HG03060 (cell line): ENCODE results near the gene FOXP4.

Experiments
- ATAC-seq: cut with Tn5 transposase; IDR thresholded peaks from one replicate; pipeline ENCODE4 v1.9.1; 2021; ENCODE audit warnings: low read depth, moderate number of reproducible peaks; ENCODE audit not compliant: unreplicated experiment

The FOXP4 gene, protein sequence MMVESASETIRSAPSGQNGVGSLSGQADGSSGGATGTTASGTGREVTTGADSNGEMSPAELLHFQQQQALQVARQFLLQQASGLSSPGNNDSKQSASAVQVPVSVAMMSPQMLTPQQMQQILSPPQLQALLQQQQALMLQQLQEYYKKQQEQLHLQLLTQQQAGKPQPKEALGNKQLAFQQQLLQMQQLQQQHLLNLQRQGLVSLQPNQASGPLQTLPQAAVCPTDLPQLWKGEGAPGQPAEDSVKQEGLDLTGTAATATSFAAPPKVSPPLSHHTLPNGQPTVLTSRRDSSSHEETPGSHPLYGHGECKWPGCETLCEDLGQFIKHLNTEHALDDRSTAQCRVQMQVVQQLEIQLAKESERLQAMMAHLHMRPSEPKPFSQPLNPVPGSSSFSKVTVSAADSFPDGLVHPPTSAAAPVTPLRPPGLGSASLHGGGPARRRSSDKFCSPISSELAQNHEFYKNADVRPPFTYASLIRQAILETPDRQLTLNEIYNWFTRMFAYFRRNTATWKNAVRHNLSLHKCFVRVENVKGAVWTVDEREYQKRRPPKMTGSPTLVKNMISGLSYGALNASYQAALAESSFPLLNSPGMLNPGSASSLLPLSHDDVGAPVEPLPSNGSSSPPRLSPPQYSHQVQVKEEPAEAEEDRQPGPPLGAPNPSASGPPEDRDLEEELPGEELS

DNA sequence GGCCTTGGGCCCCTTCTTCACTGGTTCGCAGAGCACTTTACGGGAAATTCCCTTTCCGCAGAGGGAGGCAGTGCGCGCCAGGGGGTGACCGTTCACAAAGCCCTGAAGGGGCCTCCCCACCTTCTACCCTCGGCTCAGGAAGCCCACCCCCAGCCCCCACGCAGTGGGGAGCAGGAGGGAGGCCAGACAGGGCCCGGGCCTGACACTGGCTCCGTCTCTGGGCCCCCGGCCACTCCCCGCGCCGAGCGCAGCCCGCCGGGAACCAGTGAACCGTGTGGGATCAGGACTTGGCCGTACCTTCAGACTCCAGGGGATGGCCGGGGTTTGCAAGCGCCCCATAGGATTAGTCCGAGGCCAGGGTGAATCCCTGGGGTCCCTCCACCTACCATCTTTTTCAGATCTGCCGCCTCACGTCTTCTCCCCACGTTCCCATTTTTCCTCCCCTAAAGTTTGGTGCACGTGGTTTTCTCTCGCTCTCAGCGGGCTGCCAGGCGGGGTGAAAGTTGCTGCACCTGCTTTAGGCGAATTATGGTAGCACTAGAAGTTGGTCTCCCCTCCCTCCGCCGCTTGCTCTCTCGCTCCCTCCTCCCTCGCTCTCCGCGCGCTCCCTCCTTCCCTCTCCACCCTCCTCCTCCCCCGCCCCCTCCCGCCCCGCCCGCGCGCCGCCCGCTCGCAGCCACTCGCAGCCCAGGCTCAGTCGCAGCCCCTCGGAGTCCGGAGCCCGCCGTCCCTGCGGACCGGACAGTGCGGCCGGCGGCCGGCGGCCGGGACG is at the start of gene FOXP4:
Gene FOXP4, plus strand, starts transcription at position 679 of the 772 bp plus-strand sequence. CDS start 19,380 bp downstream, outside the sequence.
- ATAC-seq, result no peak

GRCh38 chr6:41497573-41497972 is 48.6 kb upstream of the FOXP4 start:
- no peak for ATAC-seq

DNA sequence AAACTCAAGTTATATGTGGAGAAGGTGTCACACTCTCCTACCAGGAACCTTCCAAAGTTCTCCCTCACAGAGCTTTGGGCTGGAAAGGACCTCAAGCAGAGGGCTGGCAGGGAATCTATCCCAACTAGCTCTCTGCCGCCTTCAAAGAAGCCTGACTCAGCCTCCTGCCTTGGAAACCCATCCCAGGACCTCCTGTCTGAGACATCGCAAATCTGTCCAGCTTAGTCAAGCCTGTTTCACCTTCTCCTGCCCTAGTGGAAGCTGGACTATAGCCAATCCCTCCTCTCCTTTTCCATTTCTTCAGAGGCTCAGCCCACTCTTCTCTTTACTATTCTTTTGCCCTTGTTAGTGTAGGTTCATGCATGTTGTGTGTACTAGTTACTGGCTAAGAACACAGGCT is 48.2 kb upstream of the FOXP4 start:
- no peak for ATAC-seq

GRCh38 chr6:41498968-41499599 is 47.1 kb upstream of the FOXP4 start:
- ATAC-seq, result no peak

DNA sequence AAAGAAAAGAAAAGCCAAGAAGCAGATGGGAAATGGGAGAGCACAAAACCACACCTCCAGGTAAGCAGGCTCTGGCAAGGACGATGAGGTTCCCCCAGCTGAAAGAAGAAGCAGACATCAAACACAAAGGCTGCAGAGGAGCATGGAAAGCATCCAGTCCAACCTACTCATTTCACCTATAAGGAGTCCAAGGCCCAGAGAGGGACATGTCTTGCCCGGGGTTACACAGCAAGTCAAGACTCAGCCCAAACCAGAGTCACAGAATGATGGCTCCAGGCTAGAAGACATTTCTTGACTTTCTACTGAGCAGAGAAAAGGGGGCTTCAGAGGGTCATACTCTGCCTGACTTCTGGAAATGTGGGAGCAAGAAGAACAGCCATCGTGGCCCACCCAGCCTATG is 45.6 kb upstream of the FOXP4 start:
- ATAC-seq, result no peak

GRCh38 chr6:41502566-41502916 is 43.6 kb upstream of the FOXP4 start:
- ATAC-seq, result no peak

- no peak for ATAC-seq
These were observed 43.1 kb upstream of the FOXP4 start for GRCh38 chr6:41502917-41503671.

- ATAC-seq, result no peak
These were observed 42.2 kb upstream of the FOXP4 start for GRCh38 chr6:41503827-41504465.

GRCh38 chr6:41504466-41505121 is 41.6 kb upstream of the FOXP4 start:
- no peak for ATAC-seq

DNA sequence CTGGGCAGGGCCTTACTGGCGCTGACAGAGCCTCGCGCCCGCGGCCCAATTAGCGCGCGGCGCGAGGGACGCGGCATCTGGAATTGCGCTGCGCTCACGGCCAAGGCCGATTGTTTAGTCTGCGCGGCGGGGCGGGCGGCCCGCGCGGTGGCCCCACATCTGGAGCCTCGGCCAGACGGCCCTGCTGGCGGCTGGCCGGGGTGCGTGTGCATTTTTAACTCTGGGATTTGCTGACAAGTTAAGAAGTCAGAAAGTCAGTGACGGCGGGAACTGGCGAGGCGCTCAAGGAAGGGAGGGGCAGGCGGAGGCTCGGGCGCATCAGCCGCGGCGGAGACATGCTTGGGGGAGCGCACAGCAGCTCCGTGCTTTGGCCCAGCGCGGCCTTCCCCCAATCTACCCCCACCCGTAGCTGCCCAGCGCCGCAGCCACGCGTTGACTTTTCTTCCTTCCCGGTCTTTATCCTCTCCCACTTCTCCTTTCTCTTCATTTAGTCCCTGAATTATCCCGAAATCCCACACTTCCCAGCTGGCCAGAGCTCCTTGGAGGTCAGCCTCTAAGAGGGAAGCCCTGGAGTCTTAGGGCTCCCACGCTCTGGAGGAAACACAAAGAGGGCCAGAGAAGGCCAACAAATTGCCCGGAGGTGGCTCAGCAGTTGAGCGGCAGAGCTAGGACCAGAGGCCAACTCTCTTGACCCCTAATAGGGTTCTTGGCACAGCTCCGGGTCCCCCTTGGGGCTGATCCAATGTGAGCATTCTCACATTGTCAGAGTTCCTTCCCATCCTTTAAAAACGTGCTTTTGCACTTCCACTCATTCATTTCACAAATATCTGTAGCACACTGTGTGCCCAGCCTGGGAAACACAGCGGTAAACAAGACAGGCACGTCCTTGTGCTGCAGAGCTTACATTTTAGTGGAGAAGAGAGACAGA is 40.8 kb upstream of the FOXP4 start:
- ATAC-seq, result no peak

DNA sequence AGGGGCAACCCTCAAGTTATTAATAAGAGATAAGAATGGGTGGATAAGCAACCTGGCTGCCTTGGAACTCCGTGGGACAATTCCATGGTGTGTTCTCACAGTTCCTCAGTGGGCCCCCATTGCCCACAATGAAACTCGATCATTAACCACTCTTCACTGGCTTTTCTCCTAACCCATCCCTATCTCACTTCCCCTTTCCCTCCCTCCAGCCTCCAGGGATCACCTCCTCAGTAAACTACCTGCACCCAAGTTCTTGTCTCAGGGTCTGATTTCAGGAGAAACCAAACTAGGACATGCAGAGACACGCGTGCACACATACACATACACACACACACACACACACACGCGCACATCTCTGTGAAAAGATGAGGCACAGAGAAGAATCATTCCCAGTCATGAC is 37.7 kb upstream of the FOXP4 start:
- ATAC-seq, result no peak

- ATAC-seq, result no peak
These were observed 36.6 kb upstream of the FOXP4 start for GRCh38 chr6:41509580-41509979.

- no peak for ATAC-seq
These were observed 34.6 kb upstream of the FOXP4 start for GRCh38 chr6:41511443-41512060.

DNA sequence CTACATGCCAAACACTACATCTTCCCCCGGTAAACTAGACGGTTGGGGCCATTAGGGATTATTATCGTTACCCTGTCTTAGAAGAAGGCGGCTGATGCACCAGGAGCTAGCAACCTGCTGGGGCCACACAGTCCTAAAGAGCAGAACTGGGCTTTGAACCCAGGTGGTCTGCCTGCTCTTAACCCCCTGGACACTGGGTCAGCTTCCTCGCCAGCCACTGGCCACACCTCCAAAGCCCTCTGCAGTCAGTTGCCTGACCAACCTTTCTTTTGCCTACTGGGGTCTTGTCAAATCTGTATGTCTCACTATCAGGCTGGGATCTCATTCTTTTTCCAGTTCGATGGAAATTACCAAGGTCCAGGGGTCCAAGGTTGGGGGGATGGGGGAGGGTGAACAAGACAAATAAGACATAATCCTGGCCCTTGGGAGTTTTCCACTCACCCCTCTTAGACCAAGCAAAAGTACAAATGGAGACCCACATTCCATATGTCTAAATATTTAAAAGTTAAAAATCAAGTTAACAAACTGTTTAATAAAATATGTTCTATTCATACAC is 34.0 kb upstream of the FOXP4 start:
- ATAC-seq, result no peak

DNA sequence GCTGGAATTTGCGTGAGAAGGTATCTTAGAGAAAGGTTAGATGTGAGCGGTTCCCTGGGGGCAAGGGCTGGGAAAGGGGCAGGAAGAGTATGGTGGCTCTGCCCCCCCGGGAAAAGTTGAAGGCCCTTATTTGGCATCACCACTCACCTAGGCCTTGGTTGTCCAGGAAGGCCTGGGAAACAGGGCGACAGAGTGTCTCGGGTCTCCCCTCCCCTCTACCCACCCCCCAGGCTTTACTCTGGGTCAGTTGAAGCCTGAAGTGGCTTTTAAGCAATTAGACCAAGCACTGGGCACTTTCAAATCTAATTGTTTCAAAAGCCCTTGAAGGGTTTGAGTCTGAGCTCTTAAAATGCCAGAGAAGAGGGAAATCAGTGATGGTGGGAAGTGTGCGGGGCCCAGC is 30.2 kb upstream of the FOXP4 start:
- no peak for ATAC-seq

GRCh38 chr6:41518118-41518517 is 28.1 kb upstream of the FOXP4 start:
- no peak for ATAC-seq

DNA sequence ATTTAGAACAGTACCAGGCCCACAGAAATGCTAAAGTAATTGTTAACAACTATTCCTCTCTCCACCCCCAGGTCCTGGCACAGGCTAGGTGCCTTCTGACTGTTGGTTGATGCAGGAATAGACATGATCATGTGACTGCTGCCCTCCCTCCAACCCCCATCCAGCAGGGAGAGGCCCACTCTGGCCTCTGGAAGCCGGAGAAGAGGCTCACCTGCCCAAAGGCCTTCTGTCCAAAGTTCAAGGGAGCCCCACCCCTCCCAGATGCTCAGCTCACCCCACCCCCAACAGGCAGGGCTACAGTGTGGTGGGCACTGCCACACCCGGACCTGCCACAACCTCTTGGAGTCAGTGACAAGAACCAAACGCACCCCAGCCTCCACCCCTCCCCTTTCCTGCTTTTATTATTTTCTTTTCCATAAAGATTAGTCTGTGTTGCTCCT is 26.9 kb upstream of the FOXP4 start:
- no peak for ATAC-seq
